ENCODE results near the gene DSP. TPM values are rescaled to one million over a fixed set of nuclear protein-coding genes. Genes with fewer than 3 reads are reported as not detected.
A peak's percentile ranks its signal among the peaks of the same experiment; 100 is the strongest.

The DSP gene
- total and polyA plus RNA-seq, 2 experiments from 2014 or later: 16.8 to 43.7 TPM

GRCh38 chr6:7502743-7503142 lies 38.7 kb upstream of the DSP start:
- H3K36me3 Mint-ChIP-seq (ENCODE audit: low read depth): no peaks in the 10 kb centered on the region; the same call in 2 of the 3 replicates
- H3K9me3 Mint-ChIP-seq: no peaks in the 10 kb centered on the region; the same call in 2 of the 3 replicates
- Histone ChIP-seq H3K27ac (ENCODE audit: low read depth) (no peak overlapping the region), H3F3A (replicated peaks; ENCODE audit: low read depth) (no peaks in the 10 kb centered on the region), H2AFZ (0 out of 2 replicates have a peak overlapping the region, but pooled peaks have one; percentile 23), H3K36me3 (ENCODE audit: insufficient read depth) (no peaks in the 10 kb centered on the region), H3K4me1 (ENCODE audit: insufficient read depth) (peaks cover 5% of the 10 kb centered on the region; the same call in 1 of the 2 replicates), H4K20me1 (replicated peaks; ENCODE audit: insufficient read depth) (no peaks in the 10 kb centered on the region), H3K9me2 (ENCODE audit: insufficient read depth) (peaks cover 2% of the 10 kb centered on the region; the same call in 1 of the 2 replicates), H3K4me2 (no peak overlapping the region), H3K79me2 (replicated peaks; ENCODE audit: insufficient read depth) (no peaks in the 10 kb centered on the region), H3K27me3 (ENCODE audit: insufficient read depth) (no peaks in the 10 kb centered on the region), H3K4me3 (no peak overlapping the region)
- peaks cover 18% of the 10 kb centered on the region for H3K4me1 Mint-ChIP-seq
- no peak overlapping the region for H3K27ac Mint-ChIP-seq
- TF ChIP-seq ZNF114 (CRISPR knock-in tag; IDR thresholded peaks at IDR 0.05): no peak
- no peak for TF ChIP-seq EZH2phosphoT487 (IDR thresholded peaks at IDR 0.05; ENCODE audit: unreplicated experiment)
- TF ChIP-seq CREB1 (CRISPR knock-in tag; IDR thresholded peaks at IDR 0.05; ENCODE audit: low read depth): no peak
- no peak for TF ChIP-seq NANOG (IDR thresholded peaks at IDR 0.05; ENCODE audit: borderline replicate concordance)
- ATAC-seq: peak; percentile 14; the same call in 1 of the 3 replicates
- no peak for DNase-seq (ENCODE audit: low spot score)
- H3K27me3 Mint-ChIP-seq (ENCODE audit: insufficient read depth, low read depth, poor library complexity): peaks cover 12% of the 10 kb centered on the region
- H3K4me3 Mint-ChIP-seq: no peak overlapping the region

- TF ChIP-seq EZH2 (IDR thresholded peaks at IDR 0.05; ENCODE audit: low read depth, unreplicated experiment): no peak
- no peaks in the 10 kb centered on the region; the same call in 2 of the 3 replicates for H3K9me3 Mint-ChIP-seq
- ATAC-seq (no peak), DNase-seq (ENCODE audit: low spot score) (no peak)
- Histone ChIP-seq H3K27me3 (ENCODE audit: insufficient read depth) (no peaks in the 10 kb centered on the region), H3K36me3 (ENCODE audit: insufficient read depth) (no peaks in the 10 kb centered on the region), H3F3A (replicated peaks; ENCODE audit: low read depth) (no peaks in the 10 kb centered on the region), H3K9me2 (ENCODE audit: insufficient read depth) (0 out of 2 replicates have a peak, but pooled peaks cover 2% of the 10 kb centered on the region), H3K4me2 (no peak overlapping the region), H3K4me3 (no peak overlapping the region), H3K79me2 (replicated peaks; ENCODE audit: insufficient read depth) (no peaks in the 10 kb centered on the region), H3K27ac (ENCODE audit: low read depth) (no peak overlapping the region), H3K4me1 (ENCODE audit: insufficient read depth) (peaks cover 5% of the 10 kb centered on the region; the same call in 1 of the 2 replicates), H2AFZ (no peak overlapping the region), H4K20me1 (replicated peaks; ENCODE audit: insufficient read depth) (no peaks in the 10 kb centered on the region)
- no peak overlapping the region for H3K27ac Mint-ChIP-seq
- H3K36me3 Mint-ChIP-seq (ENCODE audit: low read depth): no peaks in the 10 kb centered on the region; the same call in 2 of the 3 replicates
- H3K27me3 Mint-ChIP-seq (ENCODE audit: insufficient read depth, low read depth, poor library complexity): peaks cover 12% of the 10 kb centered on the region
- H3K4me1 Mint-ChIP-seq: peaks cover 18% of the 10 kb centered on the region
- no peak overlapping the region for H3K4me3 Mint-ChIP-seq
Measured at GRCh38 chr6:7504041-7504440, 37.4 kb upstream of the DSP start.

GRCh38 chr6:7505189-7505699 lies 36.2 kb upstream of the DSP start:
- no peaks in the 10 kb centered on the region for H3K27me3 ChIP-seq (ENCODE audit: insufficient read depth)
- H3K4me2 ChIP-seq: no peak overlapping the region

More at GRCh38 chr6:7505189-7505699, 36.2 kb upstream of the DSP start:
- Mint-ChIP-seq H3K4me3 (no peak overlapping the region), H3K27me3 (ENCODE audit: insufficient read depth, low read depth, poor library complexity) (peaks cover 6% of the 10 kb centered on the region), H3K27ac (peak overlapping the region; percentile 72), H3K4me1 (peaks cover 18% of the 10 kb centered on the region), H3K36me3 (ENCODE audit: low read depth) (no peaks in the 10 kb centered on the region; the same call in 2 of the 3 replicates), H3K9me3 (no peaks in the 10 kb centered on the region; the same call in 2 of the 3 replicates)
- Histone ChIP-seq H3K36me3 (ENCODE audit: insufficient read depth) (no peaks in the 10 kb centered on the region), H4K20me1 (replicated peaks; ENCODE audit: insufficient read depth) (no peaks in the 10 kb centered on the region), H3K79me2 (replicated peaks; ENCODE audit: insufficient read depth) (no peaks in the 10 kb centered on the region), H3K4me1 (ENCODE audit: insufficient read depth) (peaks cover 5% of the 10 kb centered on the region; the same call in 1 of the 2 replicates), H2AFZ (no peak overlapping the region; the same call in 1 of the 2 replicates), H3F3A (replicated peaks; ENCODE audit: low read depth) (no peaks in the 10 kb centered on the region), H3K27ac (ENCODE audit: low read depth) (0 out of 2 replicates have a peak overlapping the region, but pooled peaks have one; percentile 6), H3K9me2 (ENCODE audit: insufficient read depth) (0 out of 2 replicates have a peak, but pooled peaks cover 2% of the 10 kb centered on the region), H3K4me3 (no peak overlapping the region)
- TF ChIP-seq ZNF462 (CRISPR knock-in tag; IDR thresholded peaks at IDR 0.05): peak; percentile 73
- no peak for TF ChIP-seq EZH2 (IDR thresholded peaks at IDR 0.05; ENCODE audit: low read depth, unreplicated experiment)
- TF ChIP-seq CREB1 (CRISPR knock-in tag; IDR thresholded peaks at IDR 0.05; ENCODE audit: low read depth): no peak
- ATAC-seq: peak; percentile 93
- DNase-seq (ENCODE audit: low spot score): peak; percentile 77

Data from GM23338 (cell line).